Stimulated activated effector memory CD8-positive, alpha-beta T cell treated with anti-CD3 and anti-CD28 coated beads, Interleukin-12 subunit alpha, Interleukin-12 subunit beta, amount 100 ng/mL, for 72 hours (primary cell): ENCODE measurements around the gene LRP6.

ENCODE experiments used
- ATAC-seq: fragments of 150-1000 bp; cut with Tn5 transposase; 2 replicates; pipeline ENCODE4 v1.10.0; 2021
- DNase-seq, 2 donors: peaks; one replicate each; pipeline ENCODE4 v3.0.0; 2021 to 2022; ENCODE audit warnings: low spot score in 2 of 2
- H3K27ac Mint-ChIP-seq: one replicate; pipeline ENCODE4 v1.8.0; 2022; ENCODE audit warnings: mild to moderate bottlenecking, mixed read lengths
- H3K36me3 Mint-ChIP-seq: one replicate; pipeline ENCODE4 v1.8.0; 2022; ENCODE audit warnings: mild to moderate bottlenecking, mixed read lengths
- H3K4me1 Mint-ChIP-seq: one replicate; pipeline ENCODE4 v1.8.0; 2022; ENCODE audit warnings: mixed read lengths
- H3K4me3 Mint-ChIP-seq: one replicate; pipeline ENCODE4 v1.8.0; 2022; ENCODE audit warnings: mild to moderate bottlenecking, mixed read lengths
- H3K9me3 Mint-ChIP-seq: one replicate; pipeline ENCODE4 v1.8.0; 2022; ENCODE audit warnings: mixed read lengths

LRP6 gene

GRCh38 chr12:12081836-12082497, 184.9 kb downstream of the LRP6 start:
- H3K9me3 Mint-ChIP-seq, result no peaks in the 10 kb centered on the region
- ATAC-seq, result peak; percentile 74
- no peak for DNase-seq
- no peaks in the 10 kb centered on the region for H3K36me3 Mint-ChIP-seq
- no peaks in the 10 kb centered on the region for H3K4me1 Mint-ChIP-seq
- no peak overlapping the region for H3K4me3 Mint-ChIP-seq
- peak overlapping the region; percentile 14 for H3K27ac Mint-ChIP-seq

GRCh38 chr12:12079291-12079690, 187.6 kb downstream of the LRP6 start:
- Mint-ChIP-seq H3K36me3 (no peaks in the 10 kb centered on the region), H3K27ac (peak overlapping the region; percentile 32)

GRCh38 chr12:12072064-12072760, 194.6 kb downstream of the LRP6 start:
- no peaks in the 10 kb centered on the region for H3K36me3 Mint-ChIP-seq
- H3K27ac Mint-ChIP-seq, result peak overlapping the region; percentile 85
- H3K4me1 Mint-ChIP-seq, result peaks cover 21% of the 10 kb centered on the region
- no peak for DNase-seq
- H3K9me3 Mint-ChIP-seq, result no peaks in the 10 kb centered on the region
- peak; percentile 55 for ATAC-seq
- peak overlapping the region; percentile 61 for H3K4me3 Mint-ChIP-seq

More at GRCh38 chr12:12079291-12079690, 187.6 kb downstream of the LRP6 start:
- no peaks in the 10 kb centered on the region for H3K4me1 Mint-ChIP-seq
- H3K4me3 Mint-ChIP-seq, result no peak overlapping the region
- H3K9me3 Mint-ChIP-seq, result no peaks in the 10 kb centered on the region
- ATAC-seq, result no peak
- no peak for DNase-seq

GRCh38 chr12:12070674-12071656, 195.9 kb downstream of the LRP6 start, which contains the start of gene BCL2L14:
BCL2L14 (plus strand) TSS chr12:12070939; CDS start chr12:12079306, 8,367 bp downstream.
- peak within 1 kb of the TSS; percentile 61 for H3K4me3 Mint-ChIP-seq
- H3K4me1 Mint-ChIP-seq, result peaks cover 21% of the 10 kb centered on the region
- no peaks in the 10 kb centered on the region for H3K36me3 Mint-ChIP-seq
- ATAC-seq (peak; percentile 81), DNase-seq (no peak)
- no peaks in the 10 kb centered on the region for H3K9me3 Mint-ChIP-seq
- peak within 1 kb of the TSS; percentile 85 for H3K27ac Mint-ChIP-seq

GRCh38 chr12:12069821-12070548, 196.9 kb downstream of the LRP6 start:
- Mint-ChIP-seq H3K4me1 (peaks cover 21% of the 10 kb centered on the region), H3K27ac (peak overlapping the region; percentile 85), H3K4me3 (peak overlapping the region; percentile 61), H3K36me3 (no peaks in the 10 kb centered on the region), H3K9me3 (no peaks in the 10 kb centered on the region)
- DNase-seq, result no peak
- no peak for ATAC-seq

- Mint-ChIP-seq H3K36me3 (no peaks in the 10 kb centered on the region), H3K4me3 (no peak overlapping the region), H3K9me3 (no peaks in the 10 kb centered on the region), H3K27ac (no peak overlapping the region), H3K4me1 (peaks cover 21% of the 10 kb centered on the region)
- ATAC-seq, result no peak
- DNase-seq, result no peak
Observed at GRCh38 chr12:12068751-12069150, 198.1 kb downstream of the LRP6 start.
